Loucy (cell line): Measurements from ENCODE around the gene CNTNAP2.

ENCODE experiments used
- CTCF ChIP-seq: fragments of 200-600 bp; sonication (generic); conservative IDR thresholded peaks from 2 replicates; pipeline ENCODE4 v1.5.1; 2014; ENCODE audit warnings: mild to moderate bottlenecking, antibody characterized with exemption, low read length
- EZH2phosphoT487 ChIP-seq: fragments of 200-600 bp; IDR thresholded peaks from 2 replicates; pipeline ENCODE4 v1.6.1; 2018; ENCODE audit warnings: antibody characterized with exemption, mild to moderate bottlenecking, moderate library complexity, borderline replicate concordance

GRCh38 chr7:147670759-147671158 lies 1554.2 kb downstream of the CNTNAP2 start:
- TF ChIP-seq CTCF: no peak
- no peak for TF ChIP-seq EZH2phosphoT487
